Endothelial cell of hepatic sinusoid (primary cell): ENCODE results near the gene QRICH2.

Source experiments
- in situ Hi-C: cut with HindIII; loops from 2 replicates; pipeline ENCODE4 v1.10.0; 2017; ENCODE audit warnings: low sequenced_read_pairs

QRICH2 gene

DNA sequence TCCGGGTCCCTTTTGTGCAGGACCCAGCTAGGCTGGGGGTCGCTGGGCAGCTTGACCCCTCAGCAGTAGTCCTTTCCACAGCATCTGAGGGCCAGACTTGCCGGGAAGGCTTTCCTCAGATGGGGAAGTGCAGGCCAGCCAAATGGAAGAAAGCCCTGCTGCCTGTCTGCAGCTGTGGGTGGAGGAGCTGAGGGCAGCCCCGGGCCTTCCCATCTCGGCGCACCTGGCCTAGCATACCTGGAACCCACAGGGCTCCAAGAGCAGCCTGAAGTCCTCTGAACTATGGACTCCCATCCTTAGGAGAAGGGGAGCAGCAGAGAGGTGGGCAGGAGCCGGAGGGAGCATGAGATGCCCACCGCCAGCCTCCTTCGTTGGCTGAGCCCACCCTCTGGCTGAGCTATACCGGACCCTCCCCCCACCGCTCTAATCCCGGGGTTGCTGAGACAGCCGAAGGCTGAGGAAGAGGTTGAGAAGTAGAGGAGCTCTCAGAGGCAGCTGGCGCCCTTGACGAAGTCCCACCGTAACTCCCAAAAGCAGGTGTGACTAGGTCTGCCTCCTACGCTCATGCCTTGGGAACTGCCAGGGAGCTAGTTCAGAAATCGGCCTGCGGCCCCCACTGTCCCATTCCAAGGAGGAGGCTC, 29.7 kb downstream of the QRICH2 start:
- in situ Hi-C loops, result no loop called here

DNA sequence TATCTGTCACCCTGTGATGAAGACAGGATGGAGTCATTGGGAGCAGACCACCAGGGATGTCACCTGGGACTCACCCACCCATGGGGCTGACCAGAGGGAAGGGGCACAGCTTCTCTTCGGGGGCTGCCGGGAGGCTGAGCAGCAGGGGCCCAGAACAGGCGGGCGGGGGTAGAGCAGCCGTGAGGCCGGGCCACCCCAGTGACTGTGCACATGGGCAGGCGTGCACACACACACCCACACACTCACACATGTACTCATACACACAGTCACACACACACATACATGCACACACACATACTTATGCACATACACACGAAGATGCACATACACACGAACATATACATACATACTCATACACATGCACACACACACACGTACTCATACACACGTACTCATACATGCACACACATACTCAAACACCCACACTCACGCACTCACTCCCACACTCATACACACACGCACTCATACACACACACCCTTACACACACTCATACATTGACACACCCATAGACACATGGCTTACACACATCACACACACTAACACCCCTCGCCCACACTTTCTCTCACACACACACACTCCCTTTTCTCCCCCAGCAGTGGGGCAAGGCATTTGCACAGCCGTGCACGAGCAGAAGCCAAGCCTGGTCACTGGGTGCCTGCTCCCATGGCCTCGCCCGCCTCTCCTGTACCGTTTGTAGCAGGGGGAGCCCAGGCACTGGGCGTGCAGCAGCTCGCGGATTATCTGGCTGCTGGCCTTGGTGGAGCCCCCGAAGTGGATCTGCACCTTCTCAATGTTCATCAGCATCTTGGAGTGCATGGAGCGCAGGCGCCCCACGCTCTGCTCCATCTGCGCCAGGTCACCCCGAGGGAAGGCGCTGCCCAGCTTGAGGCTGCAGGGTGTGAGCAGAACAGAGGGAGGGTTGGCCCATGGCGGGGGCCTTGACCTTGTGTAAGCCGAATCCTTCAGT, 30.5 kb downstream of the QRICH2 start:
- in situ Hi-C loops, result no loop called here

DNA sequence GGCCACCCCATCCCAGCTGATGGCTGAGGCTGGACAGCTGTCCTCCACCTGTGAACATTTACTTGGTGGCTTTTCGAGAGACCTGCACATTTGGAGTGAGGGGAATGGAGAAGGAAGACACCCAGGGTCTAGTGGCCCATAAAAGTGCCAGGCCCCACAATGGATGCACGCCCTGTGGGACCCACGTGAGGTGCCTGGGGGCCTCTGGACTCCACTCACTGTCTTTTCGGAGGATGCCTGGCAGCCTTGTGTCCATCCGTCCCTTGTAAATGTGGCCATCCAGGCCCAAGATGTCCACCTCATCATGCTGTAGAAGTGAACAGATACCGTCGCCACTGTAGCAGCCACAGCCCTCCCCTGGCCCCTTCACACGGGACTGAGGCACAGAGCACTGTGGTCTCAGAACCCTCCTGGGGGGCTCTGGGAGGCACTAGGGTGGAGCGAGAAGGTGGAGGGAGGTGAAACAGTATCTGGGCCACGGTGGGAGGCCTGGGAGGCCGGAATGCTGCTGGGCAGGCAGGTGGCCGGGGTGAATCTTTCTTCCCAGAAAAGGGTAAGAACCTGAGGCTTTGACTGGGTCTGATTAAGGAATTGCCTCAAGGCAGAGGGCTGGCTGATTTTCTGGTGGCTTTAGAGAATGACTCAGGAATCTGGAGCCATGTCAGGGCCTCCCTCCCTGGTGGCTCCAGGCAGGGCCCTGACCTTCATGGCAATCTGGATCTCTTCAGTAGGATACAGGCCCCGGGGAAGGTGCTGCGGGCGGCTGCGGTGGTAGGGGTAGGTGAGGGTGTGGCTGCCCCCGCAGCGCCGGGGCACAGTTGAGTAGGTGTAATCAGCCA, 31.4 kb downstream of the QRICH2 start:
- in situ Hi-C loops, result no loop called here

DNA sequence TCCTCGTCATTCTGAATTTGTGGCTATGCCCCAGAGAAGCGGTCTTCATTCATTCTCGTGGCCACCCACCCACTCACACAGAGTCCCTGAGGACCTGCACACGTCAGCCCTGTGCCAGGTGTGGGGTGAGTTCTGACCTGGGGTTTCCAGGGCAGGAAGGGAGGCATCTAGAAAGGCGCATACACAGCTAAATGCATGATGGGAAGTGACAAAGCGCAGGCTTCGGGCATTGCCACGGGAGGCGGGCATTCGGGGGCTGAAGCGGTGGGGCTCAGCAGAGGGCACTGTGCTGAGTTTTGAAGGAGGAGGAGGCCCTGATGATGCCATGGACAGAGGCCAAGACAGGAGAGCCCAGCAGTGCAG, 32.0 kb downstream of the QRICH2 start:
- in situ Hi-C loops, result no loop called here

DNA sequence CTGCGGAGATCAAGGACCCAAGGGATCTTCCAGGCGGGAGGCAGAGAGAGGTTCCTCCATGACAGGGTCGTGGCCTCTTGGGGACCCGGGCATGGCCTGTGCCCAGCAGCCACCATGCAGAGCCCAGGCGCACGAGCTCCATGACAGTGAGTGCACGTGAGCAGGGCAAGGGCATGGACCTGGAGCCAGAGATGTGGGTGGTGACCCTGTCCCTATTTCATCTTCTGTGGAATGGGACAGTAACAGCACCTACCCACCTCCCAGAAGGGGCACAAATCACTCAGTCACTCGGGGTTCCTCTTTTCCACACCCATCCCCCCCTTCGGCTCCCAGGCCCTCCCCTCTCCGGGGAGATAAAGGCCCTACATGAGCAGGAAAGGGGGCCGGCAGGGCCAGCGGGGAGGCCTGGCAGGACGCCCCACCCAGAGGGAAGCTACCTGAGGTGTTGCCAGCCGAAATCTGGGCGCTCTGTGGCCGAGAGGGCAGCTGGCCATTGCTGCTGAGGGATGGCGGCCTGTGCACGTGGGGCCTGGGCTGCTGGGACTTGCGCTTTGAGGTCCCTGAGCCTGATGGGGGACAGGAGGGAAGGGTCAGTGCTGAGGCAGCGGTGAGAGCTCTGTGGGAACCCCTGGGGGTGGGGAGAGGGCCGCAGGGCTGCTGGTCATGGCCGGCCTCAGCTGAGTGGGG, 32.6 kb downstream of the QRICH2 start:
- in situ Hi-C loops, result no loop called here

DNA sequence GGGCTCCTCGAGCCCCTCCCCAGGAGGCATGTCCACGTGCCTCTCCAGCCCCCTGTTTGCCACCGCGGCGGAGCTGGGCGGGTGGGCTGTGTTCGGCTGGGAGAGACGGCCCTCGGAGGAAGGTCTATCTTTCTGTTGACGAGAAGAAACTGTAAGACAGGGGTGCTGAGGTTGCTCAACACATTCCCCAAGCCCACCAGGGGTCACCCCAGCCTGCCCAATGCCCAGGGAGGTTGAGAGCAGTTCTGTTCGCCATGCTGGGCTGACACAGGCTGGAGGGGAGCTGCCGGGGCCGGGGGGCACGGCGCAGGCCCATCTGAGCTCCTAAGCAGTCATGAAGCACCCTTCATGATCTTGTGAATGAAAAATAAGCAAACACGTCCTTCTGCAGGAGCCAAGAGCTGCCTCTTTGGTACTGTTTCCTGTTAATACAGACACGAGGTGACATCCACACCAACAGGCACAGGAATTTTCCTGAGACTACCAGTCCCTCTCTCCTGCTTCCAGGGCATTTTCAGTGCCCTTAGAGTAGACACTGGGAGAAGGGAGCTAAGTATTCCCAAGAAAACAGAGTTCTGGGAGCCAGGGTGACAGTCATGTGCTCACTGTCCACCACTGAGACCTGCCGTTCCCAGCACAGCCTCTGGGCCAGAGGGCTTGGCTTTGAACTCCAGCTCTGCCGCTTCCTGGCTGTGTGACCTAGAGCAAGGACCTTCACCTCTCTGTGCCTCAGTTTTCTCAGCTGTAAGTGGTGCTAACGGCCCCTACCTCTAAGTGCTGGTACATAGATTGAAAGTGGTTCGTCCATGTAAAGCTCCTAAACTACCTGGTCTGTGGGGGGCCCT, 33.7 kb downstream of the QRICH2 start:
- in situ Hi-C loops, result loop anchor here (25.0 kb wide), 1 partner anchor 362 kb away; the partner anchor contains the start of gene MRPL38

DNA sequence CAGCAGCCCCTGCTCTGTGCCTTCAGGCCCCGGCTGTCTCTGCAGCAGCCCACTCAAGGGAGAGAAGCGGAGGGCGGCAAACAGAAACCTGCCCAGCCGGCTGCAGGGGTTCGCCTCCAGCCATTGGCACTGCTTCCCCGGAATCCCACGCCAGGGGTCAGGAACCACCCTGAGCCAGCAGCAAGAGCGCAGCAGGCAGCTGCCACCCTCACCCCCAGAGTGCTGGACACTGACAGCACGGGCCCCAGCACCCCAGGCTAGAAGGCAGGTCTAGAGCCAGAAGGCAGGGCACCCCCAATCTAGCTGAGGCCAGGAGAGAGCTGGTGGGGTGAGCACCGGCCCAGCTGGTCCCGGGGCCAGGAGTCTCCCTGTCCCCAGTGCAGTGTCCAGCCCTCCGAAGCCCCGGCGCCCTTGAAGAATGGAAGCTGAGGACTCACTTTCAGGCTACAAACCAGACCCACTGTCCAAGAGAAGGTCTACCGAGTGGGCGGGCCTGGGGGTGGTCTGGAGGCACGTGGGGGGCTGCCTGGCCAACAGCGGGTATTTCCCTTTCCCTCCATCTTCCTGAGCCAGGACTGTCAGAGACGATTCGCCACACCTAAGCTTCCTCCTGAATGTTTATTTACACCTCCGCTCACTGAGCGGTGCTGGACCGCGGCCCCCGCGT, 34.5 kb downstream of the QRICH2 start:
- in situ Hi-C loops, result loop anchor here (25.0 kb wide), 1 partner anchor 361 kb away; the partner anchor contains the start of gene MRPL38

DNA sequence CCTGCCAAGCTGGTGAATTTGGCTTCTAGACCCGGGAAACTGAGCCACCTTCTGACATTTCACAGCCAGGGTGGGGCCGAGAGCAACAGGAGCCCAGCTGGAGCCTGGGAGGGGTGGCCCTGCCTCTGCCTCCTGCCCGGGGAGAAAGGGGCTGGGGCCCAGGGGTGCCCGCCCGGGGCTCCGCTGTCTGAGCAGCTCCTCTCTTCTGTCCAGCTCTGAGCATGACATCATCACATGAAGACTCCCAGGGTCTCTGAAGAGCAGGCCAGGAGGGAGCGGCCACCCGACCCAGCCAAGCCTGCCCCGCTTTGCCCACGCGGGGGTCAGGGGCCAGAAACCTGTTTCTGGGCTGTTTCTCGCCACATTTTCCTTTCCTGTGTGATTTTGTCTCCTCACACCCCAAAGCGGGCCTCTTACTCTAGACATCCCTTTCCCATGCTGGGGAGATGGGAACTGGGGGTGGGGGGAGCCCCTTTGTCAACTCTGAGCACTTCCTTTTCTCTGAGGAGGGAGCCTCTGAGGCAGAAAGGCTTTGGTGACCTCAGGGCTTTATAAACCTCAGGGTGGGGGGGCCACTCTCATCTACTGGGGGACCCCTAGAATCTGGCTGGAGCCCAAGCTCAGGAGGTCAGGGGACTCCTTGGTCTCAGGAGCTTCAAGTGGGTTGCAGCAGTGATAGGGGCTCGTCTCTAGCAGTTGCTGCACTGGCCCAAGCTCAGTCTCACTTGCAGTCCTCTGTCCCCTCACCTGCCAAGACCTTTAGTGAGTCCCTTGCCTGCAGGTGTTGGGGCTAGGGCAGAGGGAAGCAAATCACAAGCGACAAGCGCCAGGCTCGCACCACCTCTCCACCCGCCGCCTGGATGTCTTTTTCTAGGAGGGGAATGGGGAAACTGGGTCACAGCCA, 35.3 kb downstream of the QRICH2 start:
- in situ Hi-C loops, result loop anchor here (25.0 kb wide), 1 partner anchor 360 kb away; the partner anchor contains the start of gene MRPL38

DNA sequence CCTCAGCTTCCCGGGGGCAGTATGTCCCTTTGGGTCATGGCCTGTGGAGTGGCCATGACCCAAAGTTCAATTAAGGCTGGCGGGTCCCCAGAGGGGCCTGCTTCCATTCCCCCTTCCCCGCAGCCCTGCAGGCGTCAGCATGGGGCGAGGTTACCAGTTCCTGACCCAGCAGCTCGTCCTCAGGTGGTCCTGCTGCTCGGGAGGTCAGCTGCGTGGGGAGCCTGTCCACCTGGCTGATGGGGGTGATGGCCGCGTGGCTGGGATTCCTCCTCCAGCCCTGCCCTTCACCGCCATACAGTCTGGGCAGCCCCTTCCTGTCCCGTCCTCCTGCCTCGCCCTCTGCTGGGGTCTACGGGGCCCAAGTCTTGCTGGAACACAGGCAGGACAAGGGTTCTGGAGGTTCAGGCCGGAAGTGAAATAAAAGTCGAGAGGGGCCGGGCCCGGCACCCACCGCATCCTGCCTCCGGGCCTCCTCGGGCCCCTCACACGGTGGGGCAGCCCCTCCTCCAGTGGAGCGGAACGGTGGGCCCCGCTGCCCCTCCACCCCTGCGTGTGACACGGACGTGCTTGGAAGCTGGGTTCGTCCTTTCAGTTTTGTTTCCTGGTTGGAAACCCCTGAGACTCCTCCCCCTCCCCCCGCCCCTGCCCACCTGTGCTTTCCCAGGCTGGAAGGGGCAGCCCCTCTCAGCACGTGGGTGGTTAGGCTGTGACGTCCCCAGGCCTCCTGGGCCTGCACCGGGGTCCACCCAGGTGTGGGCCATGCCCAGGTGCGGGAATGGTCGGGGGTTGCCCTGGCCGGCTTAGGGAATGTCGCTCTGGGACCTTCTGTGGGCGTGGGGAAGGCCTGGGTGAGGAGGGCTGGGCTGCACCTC, 36.2 kb downstream of the QRICH2 start:
- in situ Hi-C loops, result loop anchor here (25.0 kb wide), 1 partner anchor 360 kb away; the partner anchor contains the start of gene MRPL38

DNA sequence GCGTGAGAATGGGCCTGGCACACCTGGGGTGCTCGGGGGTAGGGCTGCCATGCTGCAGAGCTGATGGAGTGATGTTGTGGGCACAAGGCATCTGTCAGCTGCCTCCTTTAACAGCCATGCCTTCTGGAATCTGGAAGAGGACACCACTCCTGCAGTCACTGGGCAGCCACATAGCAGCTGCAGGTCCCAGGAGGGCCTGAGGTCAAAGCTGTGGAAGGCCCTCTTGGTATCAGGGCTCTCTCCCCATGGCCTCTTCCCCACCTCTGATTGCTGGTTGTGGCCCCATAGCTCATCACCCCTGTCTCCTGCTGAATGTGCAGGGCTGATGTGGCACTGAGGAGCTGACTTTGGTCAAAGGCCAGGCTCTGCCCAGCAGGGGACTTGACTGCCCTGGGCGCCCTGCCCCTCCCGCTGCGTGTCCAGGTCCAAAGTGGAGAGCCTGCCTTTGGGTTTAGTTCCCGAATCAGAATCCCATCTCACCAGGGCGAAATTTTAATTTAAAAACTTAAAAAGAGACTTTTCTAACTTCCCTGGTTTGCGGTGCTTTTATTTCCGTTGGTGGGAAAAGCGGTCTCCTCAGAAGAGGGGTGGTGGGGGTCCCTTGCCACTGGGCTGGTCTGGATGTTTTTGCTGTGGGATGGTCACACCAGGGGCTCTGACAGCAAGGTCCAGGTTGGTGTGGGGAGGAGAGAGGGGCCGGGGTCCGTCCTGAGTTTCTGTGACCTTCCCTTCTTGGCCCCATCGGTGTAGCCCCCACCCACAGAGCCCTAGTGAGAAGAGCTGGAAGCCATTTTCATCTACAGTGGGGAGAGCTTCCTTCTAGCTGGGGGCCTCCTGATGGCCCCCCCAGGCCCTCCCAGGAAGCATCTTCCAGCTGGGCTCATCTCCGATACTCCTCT, 37.1 kb downstream of the QRICH2 start:
- in situ Hi-C loops, result loop anchor here (25.0 kb wide), 1 partner anchor 359 kb away; the partner anchor contains the start of gene MRPL38

DNA sequence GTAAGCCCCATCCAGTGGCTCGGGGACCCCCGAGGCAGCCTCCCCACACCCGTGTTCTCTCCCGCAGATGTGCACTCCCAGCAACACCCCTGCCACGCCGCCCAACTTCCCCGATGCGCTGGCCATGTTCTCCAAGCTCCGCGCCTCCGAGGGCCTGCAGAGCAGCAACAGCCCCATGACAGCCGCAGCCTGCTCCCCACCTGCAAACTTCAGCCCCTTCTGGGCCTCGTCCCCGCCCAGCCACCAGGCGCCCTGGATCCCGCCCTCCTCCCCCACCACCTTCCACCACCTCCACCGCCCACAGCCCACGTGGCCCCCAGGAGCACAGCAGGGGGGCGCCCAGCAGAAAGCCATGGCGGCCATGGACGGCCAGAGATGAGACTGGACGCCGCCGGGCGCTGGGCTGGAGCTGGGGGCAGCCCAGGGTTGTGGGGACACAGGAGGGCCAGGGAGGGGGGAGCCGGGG, 37.9 kb downstream of the QRICH2 start:
- in situ Hi-C loops, result loop anchor here (25.0 kb wide), 1 partner anchor 358 kb away; the partner anchor contains the start of gene MRPL38

DNA sequence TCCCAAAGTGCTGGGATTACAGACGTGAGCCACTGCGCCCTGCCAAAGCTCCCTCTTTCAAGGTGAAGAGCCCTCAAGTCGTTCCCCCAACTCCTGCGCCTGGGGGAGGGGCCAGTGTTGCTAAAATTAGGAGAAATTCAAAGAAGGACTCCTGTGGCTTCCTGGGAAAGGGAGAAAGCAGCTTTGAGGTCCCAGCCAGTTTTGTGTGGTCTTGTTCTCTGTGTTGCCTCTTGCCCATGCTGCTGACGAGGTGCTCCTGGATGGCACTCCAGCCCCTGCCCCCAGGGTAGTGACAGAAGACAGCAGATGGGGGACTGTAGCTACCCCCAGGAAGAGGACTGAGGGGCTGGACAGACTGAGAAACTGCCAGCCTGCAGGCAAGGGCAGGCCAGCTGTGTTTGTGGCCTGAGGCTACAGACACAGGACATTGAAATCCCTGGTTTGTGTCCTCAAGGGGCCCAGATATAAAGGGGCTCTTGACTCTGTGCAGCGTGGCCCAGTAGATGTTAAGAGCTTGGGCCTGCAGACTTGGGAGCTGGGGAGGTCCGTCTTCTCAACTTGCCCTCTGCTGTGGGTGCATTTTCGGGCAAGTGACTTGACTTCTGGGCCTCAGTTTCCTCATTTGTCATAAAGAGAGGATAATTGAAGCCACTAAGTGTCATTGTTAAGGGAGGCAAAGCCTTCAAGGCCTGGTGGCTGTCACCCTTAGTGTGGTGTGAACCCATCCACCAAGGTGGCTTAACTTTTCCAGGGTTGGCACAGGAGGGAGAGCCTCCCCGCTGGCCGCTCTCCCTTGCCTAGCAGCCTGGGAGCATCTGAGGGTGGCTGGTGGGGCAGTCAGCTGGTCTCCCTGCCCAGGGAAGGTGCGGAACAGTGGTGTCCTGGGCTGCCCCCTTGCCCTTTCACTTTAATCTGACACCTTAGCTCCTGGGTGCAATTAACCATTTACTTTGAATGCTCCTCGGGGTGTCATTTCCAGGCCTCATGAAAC, 38.8 kb downstream of the QRICH2 start:
- in situ Hi-C loops, result loop anchor here (25.0 kb wide), 1 partner anchor 357 kb away; the partner anchor contains the start of gene MRPL38

DNA sequence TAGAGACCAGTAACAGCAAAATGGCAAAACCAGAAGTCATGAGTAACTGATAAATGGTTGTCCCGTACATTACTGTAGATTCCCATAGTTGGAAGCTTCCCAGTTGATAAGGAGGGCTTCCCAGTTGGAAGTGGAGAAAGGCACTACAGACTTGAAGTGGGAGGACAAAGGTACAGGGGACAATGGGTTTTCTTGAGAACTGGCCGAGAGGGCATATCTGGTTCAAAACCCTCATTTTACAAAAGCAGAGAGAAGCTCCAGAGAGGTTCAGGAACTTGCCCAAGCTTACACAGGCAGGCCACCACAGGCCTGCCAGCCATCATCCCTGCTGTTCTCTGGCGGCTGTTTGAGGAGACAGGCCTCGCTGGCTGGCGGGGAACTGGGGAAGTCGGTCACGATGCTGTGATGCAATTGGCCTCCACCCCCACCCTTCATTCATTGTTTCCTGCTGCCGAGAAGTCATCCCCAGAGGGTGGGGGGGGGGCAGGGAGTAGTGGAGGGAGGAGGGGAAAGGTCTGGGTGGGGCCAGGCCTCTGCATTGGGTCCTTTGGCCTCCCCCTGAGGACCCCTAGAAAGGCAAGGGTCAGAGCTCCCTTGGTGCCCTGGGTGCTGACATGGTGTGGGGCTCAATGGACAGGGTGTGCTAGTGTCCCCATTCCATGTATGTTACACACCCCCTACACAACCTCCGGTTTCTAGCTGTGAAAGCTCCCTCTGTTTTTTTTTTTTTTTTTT, 39.9 kb downstream of the QRICH2 start:
- in situ Hi-C loops, result loop anchor here (25.0 kb wide), 1 partner anchor 356 kb away; the partner anchor contains the start of gene MRPL38

DNA sequence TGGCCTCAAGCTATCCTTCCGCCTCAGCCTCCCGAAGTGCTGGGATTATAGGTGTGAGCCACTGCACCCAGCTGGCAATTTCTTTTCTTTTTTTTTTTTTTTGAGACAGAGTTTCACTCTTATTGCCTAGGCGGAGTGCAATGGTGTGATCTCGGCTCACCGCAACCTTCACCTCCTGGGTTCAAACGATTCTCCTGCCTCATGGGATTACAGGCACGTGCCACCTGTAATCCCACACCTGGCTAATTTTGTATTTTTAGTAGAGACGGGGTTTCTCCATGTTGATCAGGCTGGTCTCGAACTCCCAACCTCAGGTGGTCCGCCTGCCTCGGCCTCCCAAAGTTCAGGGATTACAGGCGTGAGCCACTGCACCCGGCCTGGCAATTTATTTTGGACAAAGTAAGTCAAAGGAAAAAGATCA, 40.5 kb downstream of the QRICH2 start:
- in situ Hi-C loops, result loop anchor here (25.0 kb wide), 1 partner anchor 355 kb away; the partner anchor contains the start of gene MRPL38
